Mucosa of rectum (tissue), 2 donors: ENCODE measurements around the gene PYCR2.

Experiments
- H3K27ac ChIP-seq, 2 donors: one replicate each; pipeline ENCODE4 v1.7.0; 2013; ENCODE audit warnings: inconsistent platforms in 2 of 2, low read depth in 2 of 2, low read length in 2 of 2
- H3K27me3 ChIP-seq, 2 donors: one replicate each; pipeline ENCODE4 v1.7.0; 2013; ENCODE audit warnings: low read length in 2 of 2; ENCODE audit not compliant: control insufficient read depth in 2 of 2, insufficient read depth in 2 of 2
- H3K36me3 ChIP-seq, 2 donors: one replicate each; pipeline ENCODE4 v1.7.0; 2013; ENCODE audit warnings: low read length in 2 of 2; ENCODE audit not compliant: control insufficient read depth in 2 of 2, insufficient read depth in 2 of 2
- H3K4me1 ChIP-seq, 2 donors: one replicate each; pipeline ENCODE4 v1.7.0; 2013; ENCODE audit warnings: low read length in 2 of 2, mild to moderate bottlenecking in 1 of 2; ENCODE audit not compliant: control insufficient read depth in 2 of 2, insufficient read depth in 2 of 2
- H3K4me3 ChIP-seq, 2 donors: one replicate each; pipeline ENCODE4 v1.7.0; 2013; ENCODE audit warnings: low read length in 2 of 2
- H3K9ac ChIP-seq, 2 donors: one replicate each; pipeline ENCODE4 v1.7.0; 2013; ENCODE audit warnings: low read length in 2 of 2, low read depth in 1 of 2, mild to moderate bottlenecking in 1 of 2
- H3K9me3 ChIP-seq, 2 donors: one replicate each; pipeline ENCODE4 v1.7.0; 2013; ENCODE audit warnings: low read length in 2 of 2; ENCODE audit not compliant: control insufficient read depth in 2 of 2
- donor health status: healthy.
- donor health status: Normal muscosa, but diverticular disease.

The PYCR2 gene

DNA sequence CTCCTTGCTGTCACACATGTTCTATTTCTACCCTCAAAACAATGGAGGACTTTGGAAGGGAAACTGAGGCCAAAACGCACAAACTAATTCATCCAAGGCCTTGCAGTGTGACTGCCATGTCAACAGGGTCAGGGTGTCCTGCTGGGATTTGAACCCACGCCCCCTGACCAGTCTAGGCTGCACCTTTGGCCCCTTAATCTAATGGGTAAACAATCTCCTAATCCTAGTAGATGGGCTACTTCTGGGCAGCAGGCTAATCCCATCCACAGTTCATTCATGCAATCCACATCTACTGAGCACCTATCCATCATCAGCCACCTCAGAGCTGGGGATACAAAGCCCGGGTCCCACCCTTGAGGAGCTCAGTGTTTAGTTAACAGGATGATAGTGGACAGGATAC lies 34.0 kb upstream of the PYCR2 start:
- no peak overlapping the region for H3K27ac ChIP-seq
- no peaks in the 10 kb centered on the region for H3K4me1 ChIP-seq
- H3K9ac ChIP-seq, result no peak overlapping the region
- H3K4me3 ChIP-seq, result no peak overlapping the region
- H3K27me3 ChIP-seq, result no peaks in the 10 kb centered on the region
- H3K36me3 ChIP-seq, result no peaks in the 10 kb centered on the region
- H3K9me3 ChIP-seq, result no peaks in the 10 kb centered on the region

GRCh38 chr1:225954753-225955152 lies 30.7 kb upstream of the PYCR2 start:
- Histone ChIP-seq H3K4me1 (no peaks in the 10 kb centered on the region), H3K36me3 (no peaks in the 10 kb centered on the region), H3K4me3 (no peak overlapping the region), H3K27ac (no peak overlapping the region), H3K27me3 (no peaks in the 10 kb centered on the region), H3K9ac (no peak overlapping the region), H3K9me3 (no peaks in the 10 kb centered on the region)

DNA sequence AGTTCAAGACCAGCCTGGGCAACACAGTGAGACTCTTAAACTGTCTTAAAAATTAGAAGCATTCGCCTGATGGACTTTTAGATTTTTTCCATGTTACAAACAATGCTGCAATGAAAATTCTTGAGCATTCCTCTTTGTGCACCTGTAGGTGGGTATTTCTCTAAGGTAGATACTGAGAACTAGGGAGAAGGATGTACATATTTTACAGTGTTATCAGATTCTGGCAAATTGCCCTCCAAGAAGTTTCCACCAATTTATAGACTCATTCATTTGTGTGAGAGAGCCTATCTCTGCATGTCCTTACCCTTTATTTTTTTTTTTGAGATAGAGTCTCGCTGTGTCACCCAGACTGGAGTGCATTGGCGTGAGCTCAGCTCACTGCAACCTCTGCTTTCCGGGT lies 29.3 kb upstream of the PYCR2 start:
- Histone ChIP-seq H3K9ac (no peak overlapping the region), H3K36me3 (no peaks in the 10 kb centered on the region)

GRCh38 chr1:225950905-225951497 lies 27.0 kb upstream of the PYCR2 start:
- Histone ChIP-seq H3K9me3 (no peaks in the 10 kb centered on the region), H3K9ac (no peak overlapping the region), H3K36me3 (no peaks in the 10 kb centered on the region), H3K27ac (no peak overlapping the region), H3K4me1 (no peaks in the 10 kb centered on the region), H3K27me3 (no peaks in the 10 kb centered on the region), H3K4me3 (no peak overlapping the region)

More for the DNA sequence above, 29.3 kb upstream of the PYCR2 start:
- Histone ChIP-seq H3K27ac (no peak overlapping the region), H3K27me3 (no peaks in the 10 kb centered on the region), H3K4me1 (no peaks in the 10 kb centered on the region), H3K4me3 (no peak overlapping the region), H3K9me3 (no peaks in the 10 kb centered on the region)

DNA sequence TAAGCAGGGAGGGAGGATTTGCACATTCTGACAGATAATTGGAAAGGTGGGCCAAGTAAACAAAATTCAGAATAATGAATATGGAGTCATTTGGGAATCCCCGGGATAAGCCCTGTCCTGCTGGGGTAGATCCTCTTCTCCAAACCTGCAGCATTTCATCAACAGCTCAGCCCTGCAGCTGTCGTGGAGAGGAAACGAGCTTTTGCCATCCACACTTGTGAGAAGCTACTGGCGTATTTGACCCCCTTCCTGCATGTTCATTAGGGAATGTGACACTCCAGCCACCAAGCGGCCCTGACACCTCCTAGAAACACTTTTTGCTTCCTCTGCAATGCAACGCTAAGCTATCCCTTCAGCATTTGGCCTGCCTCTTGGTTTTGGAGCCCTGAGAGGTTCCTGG lies 25.0 kb upstream of the PYCR2 start:
- no peaks in the 10 kb centered on the region for H3K9me3 ChIP-seq
- no peak overlapping the region for H3K9ac ChIP-seq
- H3K4me1 ChIP-seq, result no peaks in the 10 kb centered on the region
- no peaks in the 10 kb centered on the region for H3K27me3 ChIP-seq
- no peak overlapping the region for H3K27ac ChIP-seq
- no peak overlapping the region for H3K4me3 ChIP-seq
- no peaks in the 10 kb centered on the region for H3K36me3 ChIP-seq

DNA sequence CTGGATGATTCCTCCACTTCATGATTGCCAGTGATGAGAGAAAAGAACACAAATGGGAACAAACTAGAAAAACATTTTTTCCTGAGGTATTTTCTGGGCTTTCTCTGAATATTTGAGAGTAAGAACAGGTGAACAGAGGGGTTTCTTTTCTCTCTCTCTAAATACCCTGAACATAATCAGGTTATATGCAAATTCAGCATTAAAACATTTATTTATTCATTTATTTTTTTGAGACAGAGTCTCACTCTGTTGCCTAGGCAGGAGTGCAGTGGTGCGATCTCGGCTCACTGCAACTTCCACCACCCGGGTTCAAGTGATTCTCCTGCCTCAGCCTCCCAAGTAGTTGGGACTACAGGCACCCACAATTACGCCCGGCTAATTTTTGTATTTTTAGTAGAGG lies 22.8 kb upstream of the PYCR2 start:
- Histone ChIP-seq H3K9me3 (no peaks in the 10 kb centered on the region), H3K9ac (no peak overlapping the region), H3K4me1 (peaks cover 0 to 1% of the 10 kb centered on the region in 2 donors), H3K4me3 (no peak overlapping the region), H3K27ac (no peak overlapping the region), H3K36me3 (no peaks in the 10 kb centered on the region), H3K27me3 (no peaks in the 10 kb centered on the region)

GRCh38 chr1:225946082-225946620 lies 22.1 kb upstream of the PYCR2 start:
- Histone ChIP-seq H3K27ac (no peak overlapping the region), H3K27me3 (no peaks in the 10 kb centered on the region), H3K9me3 (no peaks in the 10 kb centered on the region), H3K36me3 (no peaks in the 10 kb centered on the region), H3K4me3 (no peak overlapping the region), H3K9ac (no peak overlapping the region), H3K4me1 (peaks cover 0 to 6% of the 10 kb centered on the region in 2 donors)

DNA sequence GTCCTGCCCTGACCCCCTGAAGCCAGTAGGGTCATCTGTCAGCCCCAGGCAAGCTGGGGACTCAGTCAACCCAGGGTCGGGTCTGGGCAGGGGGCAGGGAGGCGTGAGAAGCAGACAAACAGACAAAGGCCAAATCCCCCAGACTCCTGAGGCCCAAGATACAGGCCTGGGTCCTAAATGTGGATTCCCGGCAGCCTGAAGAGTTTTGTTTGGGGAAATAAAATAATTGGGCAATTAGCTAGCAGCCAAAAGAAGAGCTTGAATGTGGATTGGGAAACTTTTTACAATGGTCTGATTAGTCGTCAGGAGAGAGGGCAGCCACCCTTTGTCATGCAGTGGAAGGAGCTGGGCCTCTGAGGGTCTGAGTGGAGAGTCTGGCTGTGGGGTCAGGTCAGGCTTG lies 21.5 kb upstream of the PYCR2 start:
- H3K27ac ChIP-seq, result no peak overlapping the region

GRCh38 chr1:225944951-225945350 lies 20.9 kb upstream of the PYCR2 start:
- Histone ChIP-seq H3K9me3 (no peaks in the 10 kb centered on the region), H3K27ac (no peak overlapping the region), H3K27me3 (no peaks in the 10 kb centered on the region), H3K4me1 (peaks cover 0 to 8% of the 10 kb centered on the region in 2 donors), H3K36me3 (no peaks in the 10 kb centered on the region), H3K4me3 (no peak overlapping the region), H3K9ac (no peak overlapping the region)

More for the DNA sequence above, 21.5 kb upstream of the PYCR2 start:
- no peaks in the 10 kb centered on the region for H3K36me3 ChIP-seq
- no peak overlapping the region for H3K4me3 ChIP-seq
- H3K27me3 ChIP-seq, result no peaks in the 10 kb centered on the region
- no peak overlapping the region for H3K9ac ChIP-seq
- H3K4me1 ChIP-seq, result peaks cover 0 to 8% of the 10 kb centered on the region in 2 donors
- no peaks in the 10 kb centered on the region for H3K9me3 ChIP-seq

- Histone ChIP-seq H3K4me3 (no peak overlapping the region), H3K9me3 (no peaks in the 10 kb centered on the region), H3K36me3 (no peaks in the 10 kb centered on the region), H3K9ac (no peak overlapping the region), H3K27ac (no peak overlapping the region), H3K27me3 (no peaks in the 10 kb centered on the region), H3K4me1 (peaks cover 0 to 8% of the 10 kb centered on the region in 2 donors)
These were observed 20.3 kb upstream of the PYCR2 start for GRCh38 chr1:225944387-225944786.
